Lung (tissue), 12 donors: ENCODE data around the gene TSR3. TPM values are rescaled to one million over a fixed set of nuclear protein-coding genes. Genes with fewer than 3 reads are reported as not detected.

Experiments used
- ATAC-seq: fragments of 200-7000 bp; cut with Tn5 transposase; one replicate; pipeline ENCODE4 v1.9.1; 2020; ENCODE audit warnings: moderate number of reproducible peaks; ENCODE audit not compliant: insufficient read depth, low FRiP score
- DNase-seq, 3 donors: peaks; one replicate each; pipeline ENCODE4 v3.0.0-alpha.2; 2013 to 2017
- H3K27ac ChIP-seq, 2 donors: one replicate each; pipeline ENCODE4 v1.5.1; 2013; ENCODE audit warnings: mild to moderate bottlenecking in 2 of 2, moderate library complexity in 2 of 2, control low read depth in 1 of 2, inconsistent platforms in 1 of 2, low read depth in 1 of 2, low read length in 1 of 2
- H3K27me3 ChIP-seq, 3 donors: one replicate each; pipeline ENCODE4 v1.5.1; 2013; ENCODE audit warnings: low read length in 2 of 3; ENCODE audit not compliant: control insufficient read depth in 3 of 3, insufficient read depth in 3 of 3
- H3K36me3 ChIP-seq, 4 donors: one replicate each; pipeline ENCODE4 v1.5.1; 2013; ENCODE audit warnings: low read length in 4 of 4, mild to moderate bottlenecking in 1 of 4, moderate library complexity in 1 of 4; ENCODE audit not compliant: control insufficient read depth in 4 of 4, insufficient read depth in 4 of 4
- H3K4me1 ChIP-seq, 5 donors: one replicate each; pipeline ENCODE4 v1.5.1; 2013; ENCODE audit warnings: low read length in 5 of 5, mild to moderate bottlenecking in 2 of 5, moderate library complexity in 1 of 5; ENCODE audit not compliant: control insufficient read depth in 5 of 5, insufficient read depth in 5 of 5
- H3K4me3 ChIP-seq: one replicate; pipeline ENCODE4 v1.5.1; 2013; ENCODE audit warnings: mild to moderate bottlenecking, control low read depth, moderate library complexity
- H3K9ac ChIP-seq, 2 donors: one replicate each; pipeline ENCODE4 v1.5.1; 2013; ENCODE audit warnings: low read length in 2 of 2, control low read depth in 1 of 2; ENCODE audit not compliant: insufficient read depth in 1 of 2
- H3K9me3 ChIP-seq, 4 donors: one replicate each; pipeline ENCODE4 v1.5.1; 2013; ENCODE audit warnings: low read length in 3 of 4, mild to moderate bottlenecking in 1 of 4, moderate library complexity in 1 of 4; ENCODE audit not compliant: control insufficient read depth in 4 of 4, insufficient read depth in 3 of 4
- WGBS, 2 donors: extraction: QIAGEN DNeasy Blood & Tissue Kit; methylation state at CpG; one replicate each; pipeline ENCODE4 v1.1.7; 2013; 5-methylcytosine and 5-hydroxymethylcytosine counted together
- polyA plus RNA-seq, 2 donors: library from polyadenylated mRNA; stranded (reverse); fragments of 200-250 nt; gene quantifications; one replicate each; pipeline ENCODE4 v1.2.1, GENCODE V29; 2013
- total RNA-seq, 2 donors: library from RNA; depleted of rRNA in 1 of 2; stranded (reverse); fragments of >200 nt in 1 of 2; gene quantifications; one replicate each; pipeline ENCODE4 v1.2.1, GENCODE V29; 2014 to 2021
- TF ChIP-seq, protein P1 (sequence below): IDR thresholded peaks from 2 replicates; pipeline ENCODE4 v1.5.1; 2012; ENCODE audit warnings: mild to moderate bottlenecking; ENCODE audit errors: control extremely low read depth, extremely low read depth
- donor health status: control.
- donor health status: control.
- donor health status: Bipolar disorder and iron deficiency.
- donor health status: healthy.
- donor health status: DM: yes; HTN: yes; CAD: no.

TSR3 gene
- total and polyA plus RNA-seq, 4 donors, result 32.5 to 66.4 (median 56.6) TPM

DNA sequence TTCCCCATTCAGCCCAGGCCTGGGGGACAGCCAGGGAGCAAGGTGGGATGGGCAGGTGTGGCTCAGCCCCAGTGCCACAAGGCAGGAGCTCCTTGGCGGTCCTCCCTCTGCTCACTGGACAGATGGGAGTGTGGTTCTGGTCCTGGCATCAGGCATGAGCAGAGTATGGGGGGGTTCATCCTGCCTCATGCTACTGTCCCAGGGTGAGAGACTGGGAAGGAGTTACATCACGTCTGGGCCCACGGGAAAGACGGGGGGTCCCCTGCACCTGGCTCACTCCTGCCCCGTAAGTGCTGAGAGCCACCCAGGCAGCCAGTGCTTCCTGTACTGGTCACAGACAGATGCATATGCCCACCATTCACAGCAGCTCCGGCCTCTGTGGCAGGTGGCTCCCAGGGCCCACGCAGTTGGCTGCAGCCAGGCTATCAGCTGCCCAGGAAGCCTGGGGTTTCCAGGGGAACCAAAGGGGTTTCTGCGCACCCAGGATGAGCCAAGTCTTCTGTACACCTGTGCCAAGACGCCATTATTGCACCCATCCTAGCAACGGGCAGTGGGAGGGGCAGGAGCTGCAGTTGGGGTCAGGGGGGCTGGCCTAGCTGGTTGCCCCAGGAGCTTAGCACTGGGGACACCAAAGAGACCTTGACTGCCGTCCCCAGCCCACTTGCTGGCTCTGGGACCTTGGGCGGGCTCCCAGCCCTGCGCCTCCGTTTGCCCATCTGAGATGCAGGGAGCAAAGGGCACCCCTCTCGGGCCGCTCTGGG, 16.3 kb downstream of the TSR3 start:
- peaks cover 0 to 41% (median 22%) of the 10 kb centered on the region in 3 donors for H3K27me3 ChIP-seq
- 52 to 54% methylated on average over 16 of the region's 16 CpGs for WGBS, 2 donors
- no peak overlapping the region for H3K27ac ChIP-seq
- H3K9me3 ChIP-seq, result peaks cover 0 to 2% (median 0%) of the 10 kb centered on the region in 4 donors
- no peaks in the 10 kb centered on the region for H3K36me3 ChIP-seq
- peaks cover 0 to 18% (median 14%) of the 10 kb centered on the region in 5 donors for H3K4me1 ChIP-seq
- TF ChIP-seq, protein P1, sequence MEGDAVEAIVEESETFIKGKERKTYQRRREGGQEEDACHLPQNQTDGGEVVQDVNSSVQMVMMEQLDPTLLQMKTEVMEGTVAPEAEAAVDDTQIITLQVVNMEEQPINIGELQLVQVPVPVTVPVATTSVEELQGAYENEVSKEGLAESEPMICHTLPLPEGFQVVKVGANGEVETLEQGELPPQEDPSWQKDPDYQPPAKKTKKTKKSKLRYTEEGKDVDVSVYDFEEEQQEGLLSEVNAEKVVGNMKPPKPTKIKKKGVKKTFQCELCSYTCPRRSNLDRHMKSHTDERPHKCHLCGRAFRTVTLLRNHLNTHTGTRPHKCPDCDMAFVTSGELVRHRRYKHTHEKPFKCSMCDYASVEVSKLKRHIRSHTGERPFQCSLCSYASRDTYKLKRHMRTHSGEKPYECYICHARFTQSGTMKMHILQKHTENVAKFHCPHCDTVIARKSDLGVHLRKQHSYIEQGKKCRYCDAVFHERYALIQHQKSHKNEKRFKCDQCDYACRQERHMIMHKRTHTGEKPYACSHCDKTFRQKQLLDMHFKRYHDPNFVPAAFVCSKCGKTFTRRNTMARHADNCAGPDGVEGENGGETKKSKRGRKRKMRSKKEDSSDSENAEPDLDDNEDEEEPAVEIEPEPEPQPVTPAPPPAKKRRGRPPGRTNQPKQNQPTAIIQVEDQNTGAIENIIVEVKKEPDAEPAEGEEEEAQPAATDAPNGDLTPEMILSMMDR, result no peak
- no peak overlapping the region for H3K9ac ChIP-seq
- ATAC-seq (no peak), DNase-seq (no peak)
- no peak overlapping the region for H3K4me3 ChIP-seq

DNA sequence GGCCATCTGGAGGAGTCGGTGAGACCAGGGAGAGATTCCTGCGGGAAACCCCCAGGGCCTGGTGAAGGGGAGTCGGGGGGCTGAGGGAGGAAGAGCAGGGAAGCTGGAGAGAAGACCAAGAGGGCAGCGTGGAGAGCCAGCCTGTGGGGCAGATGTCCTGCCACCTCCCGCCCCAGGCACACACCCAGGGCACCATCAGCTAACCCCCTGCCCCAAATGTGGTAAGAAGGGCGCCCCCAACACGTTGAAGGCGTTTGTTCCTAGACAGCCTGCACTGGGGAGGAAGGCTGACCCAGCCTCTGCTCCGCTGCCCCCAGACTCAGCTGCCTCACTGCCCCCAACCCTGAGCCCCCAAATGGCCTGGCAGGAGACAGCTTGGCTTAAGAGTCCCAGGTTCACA, 16.9 kb downstream of the TSR3 start:
- 40 to 41% methylated on average over 9 of the region's 9 CpGs for WGBS, 2 donors

DNA sequence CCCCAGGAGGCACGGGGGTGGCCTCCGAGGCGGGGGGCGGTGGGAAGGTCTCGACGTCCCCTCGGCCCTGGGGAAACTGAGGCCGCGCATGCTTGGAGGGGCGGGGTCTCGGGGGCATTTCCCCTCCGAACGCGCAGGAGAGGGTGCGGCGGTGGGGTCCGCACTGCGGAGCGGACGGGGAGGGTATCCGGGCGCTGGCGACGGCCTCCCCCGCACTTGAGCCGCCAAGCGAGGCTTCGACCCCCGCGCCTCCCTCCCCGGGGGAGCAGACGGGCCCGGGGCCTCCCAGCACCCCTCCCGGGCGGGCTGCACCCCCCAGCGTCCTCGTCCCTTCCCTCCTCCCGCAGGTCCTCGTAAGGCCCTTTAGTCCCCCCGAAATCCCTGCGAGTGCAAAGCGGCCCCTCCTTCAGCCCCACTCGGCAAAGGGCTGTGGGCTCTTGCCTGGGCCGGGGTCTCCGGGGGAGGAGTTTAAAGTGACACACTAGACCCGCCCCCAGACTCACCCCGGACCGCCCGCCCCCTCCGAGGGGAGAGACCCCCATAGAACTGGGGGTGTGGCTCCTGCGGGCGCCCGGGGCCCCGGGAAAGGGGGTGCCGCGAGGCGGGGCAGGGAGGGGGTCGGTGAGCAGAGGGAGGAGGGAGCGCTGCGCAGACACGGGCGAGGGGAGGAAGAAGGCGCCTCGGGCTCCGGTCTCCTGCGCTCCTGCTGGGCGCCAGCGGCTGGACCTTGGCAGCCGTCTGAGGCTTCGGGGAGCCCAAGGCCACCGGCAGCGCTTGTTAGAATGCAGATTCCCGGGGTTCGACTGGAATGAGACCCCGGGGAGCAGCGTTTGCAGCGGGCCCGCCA, 17.6 kb downstream of the TSR3 start:
- H3K36me3 ChIP-seq, result no peaks in the 10 kb centered on the region
- DNase-seq, result no peak
- 2 to 3% methylated on average over 49 to 78 of the region's 78 CpGs for WGBS, 2 donors
- H3K9ac ChIP-seq, result no peak overlapping the region
- peaks cover 0 to 18% (median 14%) of the 10 kb centered on the region in 5 donors for H3K4me1 ChIP-seq
- H3K27ac ChIP-seq, result no peak overlapping the region
- H3K9me3 ChIP-seq, result peaks cover 0 to 3% (median 0%) of the 10 kb centered on the region in 4 donors
- ATAC-seq, result no peak
- peaks cover 0 to 41% (median 22%) of the 10 kb centered on the region in 3 donors for H3K27me3 ChIP-seq
- peak overlapping the region; percentile 12 for H3K4me3 ChIP-seq
- TF ChIP-seq, protein P1, result no peak

More for the DNA sequence above, 16.9 kb downstream of the TSR3 start:
- Histone ChIP-seq H3K27me3 (peaks cover 0 to 41% (median 22%) of the 10 kb centered on the region in 3 donors), H3K9ac (no peak overlapping the region), H3K36me3 (no peaks in the 10 kb centered on the region), H3K4me1 (peaks cover 0 to 18% (median 14%) of the 10 kb centered on the region in 5 donors), H3K27ac (no peak overlapping the region), H3K9me3 (peaks cover 0 to 3% (median 0%) of the 10 kb centered on the region in 4 donors), H3K4me3 (no peak overlapping the region)
- no peak for DNase-seq
- TF ChIP-seq, protein P1, result no peak
- no peak for ATAC-seq
